SK-N-SH (cell line): ENCODE results near the gene SDK1.

Experiments used
- CTCF ChIP-seq: fragments of 200-600 bp; sonication (generic); IDR thresholded peaks from 2 replicates; pipeline ENCODE4 v1.6.1; 2017; ENCODE audit warnings: antibody characterized with exemption, mild to moderate bottlenecking, moderate library complexity
- MAX ChIP-seq: IDR thresholded peaks from 2 replicates; pipeline ENCODE4 v1.4.0; 2012; ENCODE audit warnings: low read depth
- NFIC ChIP-seq: IDR thresholded peaks from 2 replicates; pipeline ENCODE4 v1.4.0; 2012; ENCODE audit warnings: borderline replicate concordance
- SMC3 ChIP-seq: IDR thresholded peaks from 2 replicates; pipeline ENCODE4 v1.6.1; 2012; ENCODE audit warnings: low read depth, low read length, improper control_type of control experiment

- TF ChIP-seq CTCF (no peak), MAX (no peak), SMC3 (no peak), NFIC (no peak)
Measured at GRCh38 chr7:4136501-4137110, 835.6 kb downstream of the SDK1 start.
